Panc1 (cell line): Measurements from ENCODE around the gene WDR82. TPM values are rescaled to one million over a fixed set of nuclear protein-coding genes. Genes with fewer than 3 reads are reported as not detected.

Source experiments
- ATAC-seq: fragments of 200-7000 bp; cut with Tn5 transposase; 2 replicates; pipeline ENCODE4 v1.9.1; 2020; ENCODE audit warnings: mild to moderate bottlenecking, moderate library complexity
- BruUV-seq: library from RNA; stranded (reverse); fragments of 400-500 nt; replicated peaks from 2 replicates; lab custom pipeline; 2021; lab: Mats Ljungman, UMichigan
- CTCF ChIA-PET: fragments of 300-600 bp; sonication (Branson Sonifier 250); formaldehyde crosslinking; loops from one replicate; lab custom pipeline; 2022; ENCODE audit warnings: antibody characterized with exemption; lab: Charles Lee
- POLR2A ChIA-PET: fragments of 300-600 bp; sonication (Branson Sonifier 250); formaldehyde crosslinking; loops from one replicate; lab custom pipeline; 2022; ENCODE audit warnings: antibody characterized with exemption; lab: Charles Lee
- DNase-seq: peaks from one replicate; pipeline ENCODE4 v3.0.0-alpha.2; 2010; ENCODE audit warnings: low read depth, low spot score
- H3K27ac ChIP-seq: 2 replicates; pipeline ENCODE4 v1.5.1; 2011; ENCODE audit warnings: mild to moderate bottlenecking, low read length, inconsistent platforms
- H3K27me3 ChIP-seq: fragments of 200-500 bp; sonication (Bioruptor generic); 2 replicates; pipeline ENCODE4 v1.6.0; 2014; ENCODE audit warnings: low read length, inconsistent platforms; ENCODE audit not compliant: control insufficient read depth, insufficient read depth
- H3K36me3 ChIP-seq: fragments of 200-500 bp; sonication (Bioruptor generic); 2 replicates; pipeline ENCODE4 v1.5.1; 2014; ENCODE audit warnings: inconsistent platforms, mild to moderate bottlenecking, low read length, moderate library complexity; ENCODE audit not compliant: control insufficient read depth, insufficient read depth
- H3K4me1 ChIP-seq: 2 replicates; pipeline ENCODE4 v1.5.1; 2011; ENCODE audit warnings: inconsistent platforms, mild to moderate bottlenecking, low read length, moderate library complexity; ENCODE audit not compliant: control insufficient read depth, insufficient read depth
- H3K4me3 ChIP-seq, 2 experiments: 2 replicates each; pipeline ENCODE4 v1.5.1; 2011 to 2012; ENCODE audit warnings: low read depth in 2 of 2, low read length in 2 of 2, mild to moderate bottlenecking in 2 of 2, inconsistent platforms in 1 of 2, moderate library complexity in 1 of 2
- H3K9me3 ChIP-seq: fragments of 200-500 bp; sonication (Bioruptor generic); 2 replicates; pipeline ENCODE4 v1.5.1; 2014; ENCODE audit warnings: low read depth, mild to moderate bottlenecking, inconsistent platforms, low read length, moderate library complexity; ENCODE audit not compliant: control insufficient read depth, insufficient read depth
- CTCF ChIP-seq: fragments of 450-650 bp; IDR thresholded peaks from 2 replicates; pipeline ENCODE4 v1.5.1; 2017; ENCODE audit warnings: mild to moderate bottlenecking
- POLR2AphosphoS5 ChIP-seq: IDR thresholded peaks from 2 replicates; pipeline ENCODE4 v1.6.1; 2012; ENCODE audit warnings: mild to moderate bottlenecking, low read depth, low read length, moderate library complexity
- REST ChIP-seq, 2 experiments: IDR thresholded peaks; 2 replicates each; pipeline ENCODE4 v1.6.1; 2011 to 2012; ENCODE audit warnings: low read depth in 2 of 2, control low read depth in 1 of 2, low read length in 1 of 2, mild to moderate bottlenecking in 1 of 2, moderate library complexity in 1 of 2; ENCODE audit not compliant: insufficient read depth in 1 of 2
- SIN3A ChIP-seq: IDR thresholded peaks from 2 replicates; pipeline ENCODE4 v1.6.1; 2012; ENCODE audit warnings: low read depth, mild to moderate bottlenecking, low read length, moderate library complexity, borderline replicate concordance; ENCODE audit not compliant: insufficient read depth
- TCF7L2 ChIP-seq: IDR thresholded peaks from 2 replicates; pipeline ENCODE4 v1.6.1; 2011; ENCODE audit warnings: mild to moderate bottlenecking, low read depth, low read length, inconsistent platforms
- in situ Hi-C: cut with HindIII; loops from 2 replicates; pipeline ENCODE4 v1.10.0; 2016; ENCODE audit warnings: low sequenced_read_pairs, low pct_unique_long_range_greater_than_20kb
- intact Hi-C: fragments of 100-400 bp; cut with micrococcal nuclease; formaldehyde crosslinking; loops from one replicate; pipeline ENCODE4 v1.10.0; 2022; ENCODE audit not compliant: unreplicated experiment
- total RNA-seq: library from RNA; stranded (reverse); gene quantifications from one replicate; pipeline ENCODE4 v1.2.1, GENCODE V29; 2021; ENCODE audit not compliant: unreplicated experiment

The WDR82 gene
- total RNA-seq, 1 experiment from 2014 or later = 57.9 TPM

GRCh38 chr3:52237657-52238172, 40.7 kb downstream of the WDR82 start:
- peaks cover 25% of the 10 kb centered on the region for H3K4me1 ChIP-seq
- ChIA-PET POLR2A (interaction anchor here (0.6 kb wide), 2 partner anchors 64 to 923 kb away, joined by 3 to 6 read pairs; no protein-coding TSS in a partner anchor), CTCF (no interaction called here)
- intact Hi-C loops = loop anchor here (10.0 kb wide), 1 partner anchor 97 kb away; no protein-coding TSS in a partner anchor
- DNase-seq = no peak
- peaks cover 7% of the 10 kb centered on the region; the same call in 1 of the 2 replicates for H3K36me3 ChIP-seq
- H3K27ac ChIP-seq = peak overlapping the region; percentile 83
- no TSS peak for BruUV-seq
- in situ Hi-C loops = no loop called here
- H3K9me3 ChIP-seq = no peaks in the 10 kb centered on the region
- ATAC-seq = peak; percentile 78
- TF ChIP-seq TCF7L2 (no peak), CTCF (no peak), POLR2AphosphoS5 (no peak), SIN3A (no peak), REST (IDR thresholded peaks at IDR 0.05; ENCODE audit: insufficient read depth in 1 of 2, low read depth in 2 of 2, low read length in 1 of 2) (no peak)
- peak overlapping the region; percentile 80 to 86 for H3K4me3 ChIP-seq
- no peaks in the 10 kb centered on the region for H3K27me3 ChIP-seq

GRCh38 chr3:52237006-52237656, 41.3 kb downstream of the WDR82 start:
- Histone ChIP-seq H3K36me3 (peaks cover 7% of the 10 kb centered on the region; the same call in 1 of the 2 replicates), H3K4me3 (peak overlapping the region; percentile 80 to 86), H3K9me3 (no peaks in the 10 kb centered on the region), H3K4me1 (peaks cover 25% of the 10 kb centered on the region), H3K27me3 (no peaks in the 10 kb centered on the region), H3K27ac (peak overlapping the region; percentile 83)
- ATAC-seq (no peak), DNase-seq (no peak)
- in situ Hi-C loops = no loop called here
- intact Hi-C loops = loop anchor here (10.0 kb wide), 1 partner anchor 98 kb away; no protein-coding TSS in a partner anchor
- ChIA-PET CTCF (no interaction called here), POLR2A (interaction anchor here (0.6 kb wide), 2 partner anchors 65 to 923 kb away, joined by 3 to 6 read pairs; no protein-coding TSS in a partner anchor)
- no TSS peak for BruUV-seq
- TF ChIP-seq REST (IDR thresholded peaks at IDR 0.05; ENCODE audit: insufficient read depth in 1 of 2, low read depth in 2 of 2, low read length in 1 of 2) (no peak), SIN3A (no peak), TCF7L2 (no peak), POLR2AphosphoS5 (no peak), CTCF (no peak)
